ENCODE results near the gene CDC42BPA. TPM values are rescaled to one million over a fixed set of nuclear protein-coding genes. Genes with fewer than 3 reads are reported as not detected.

Gene CDC42BPA
- total RNA-seq, 1 experiment from 2014 or later, result 30.1 TPM

- H2AFZ ChIP-seq (ENCODE audit: low read length), result no peak overlapping the region
- peaks cover 7 to 8% of the 10 kb centered on the region in 2 experiments for H3K4me1 Mint-ChIP-seq
- no peak overlapping the region for H3K18ac ChIP-seq (ENCODE audit: insufficient read length, low read depth, low read length)
- H2AK5ac ChIP-seq (ENCODE audit: insufficient read length, low read length), result no peak overlapping the region
- H4K5ac ChIP-seq (ENCODE audit: insufficient read length, low read depth, low read length), result no peak overlapping the region
- no peak overlapping the region for H3K14ac ChIP-seq (ENCODE audit: insufficient read depth, low read length)
- no CpG with 5 or more reads among the region's 3 CpGs for WGBS (ENCODE audit: extremely low coverage, insufficient read length, low lambda C conversion rate)
- H2BK12ac ChIP-seq (ENCODE audit: insufficient read length, low read depth, low read length), result no peak overlapping the region
- H3K23ac ChIP-seq (ENCODE audit: insufficient read length, low read depth, low read length), result no peak overlapping the region
- H2BK15ac ChIP-seq (ENCODE audit: low read depth, low read length), result no peak overlapping the region
- H3K36me3 Mint-ChIP-seq (ENCODE audit: insufficient read depth in 1 of 3, low read depth in 3 of 3), result peaks cover 6 to 13% (median 7%) of the 10 kb centered on the region in 3 experiments; a peak in 6 of 7 replicates
- no peak overlapping the region for H4K8ac ChIP-seq (replicated peaks; ENCODE audit: insufficient read length, low read depth, low read length)
- no peak overlapping the region for H4K91ac ChIP-seq (ENCODE audit: insufficient read length, low read depth, low read length)
- H3K27ac ChIP-seq (ENCODE audit: insufficient read length, low read depth, low read length), result no peak overlapping the region
- H3K4ac ChIP-seq (ENCODE audit: low read depth, low read length), result no peak overlapping the region
- H2BK120ac ChIP-seq (ENCODE audit: low read depth, low read length, poor library complexity, severe bottlenecking), result no peak overlapping the region
- no peaks in the 10 kb centered on the region for H3K23me2 ChIP-seq (ENCODE audit: insufficient read length, low read depth, low read length, poor library complexity, severe bottlenecking)
- no peaks in the 10 kb centered on the region for H3K27me3 ChIP-seq (ENCODE audit: insufficient read depth, low read length)
- peaks cover 14% of the 10 kb centered on the region; the same call in 1 of the 2 replicates for H3K79me2 ChIP-seq (ENCODE audit: insufficient read depth, low read length)
- no peak for TF ChIP-seq CTCF (conservative IDR thresholded peaks at IDR 0.05)
- no peak for DNase-seq
- no peaks in the 10 kb centered on the region for H3K9me3 ChIP-seq (ENCODE audit: control insufficient read depth, low read depth, low read length)
- H3K4me1 ChIP-seq (ENCODE audit: insufficient read depth, low read length), result no peaks in the 10 kb centered on the region
- H4K20me1 ChIP-seq (ENCODE audit: control insufficient read depth, insufficient read depth, insufficient read length), result no peaks in the 10 kb centered on the region
- H2BK20ac ChIP-seq (ENCODE audit: low read depth, low read length, poor library complexity, severe bottlenecking), result no peak overlapping the region
- H2BK5ac ChIP-seq (ENCODE audit: insufficient read length, low read length), result no peak overlapping the region
- H3K79me1 ChIP-seq (ENCODE audit: insufficient read depth, low read depth, low read length, poor library complexity, severe bottlenecking), result peaks cover 2% of the 10 kb centered on the region
- H3K9ac ChIP-seq (ENCODE audit: extremely low read depth, insufficient read length, low read length), result no peak overlapping the region
- H3K27me3 Mint-ChIP-seq (ENCODE audit: low read depth), result no peaks in the 10 kb centered on the region
- no peak overlapping the region for H3T11ph ChIP-seq (ENCODE audit: low read length)
- H3K56ac ChIP-seq (ENCODE audit: insufficient read length, low read depth, low read length), result no peak overlapping the region
- no peak overlapping the region for H3K27ac Mint-ChIP-seq
- H3K4me2 ChIP-seq (ENCODE audit: insufficient read depth, insufficient read length, low read length), result no peak overlapping the region
- peaks cover 0 to 2% of the 10 kb centered on the region in 2 experiments; a peak in 1 of 5 replicates for H3K9me3 Mint-ChIP-seq
- H3K4me3 Mint-ChIP-seq, result no peak overlapping the region
These were observed 22.7 kb downstream of the CDC42BPA start for GRCh38 chr1:227295609-227296008.

Data from H9 (cell line).